GM15510 (cell line): ENCODE data around the gene ABCB9.

Source experiments
- POLR2A ChIP-seq: IDR thresholded peaks from 3 replicates; pipeline ENCODE4 v1.6.1; 2011; ENCODE audit warnings: borderline replicate concordance; ENCODE audit not compliant: insufficient read length; ENCODE audit errors: extremely low read depth

ABCB9 gene

GRCh38 chr12:122882908-122883558, 83.2 kb downstream of the ABCB9 start:
- no peak for TF ChIP-seq POLR2A

- no peak for TF ChIP-seq POLR2A
Observed at GRCh38 chr12:122880668-122881067, 85.6 kb downstream of the ABCB9 start.

- TF ChIP-seq POLR2A, result no peak
Observed at GRCh38 chr12:122880155-122880667, 86.1 kb downstream of the ABCB9 start.
